DMS153 treated with DMSO at 0.1 percent for 48 hours (cell line): Measurements from ENCODE around the gene CCDC93.

Experiments used
- DNase-seq: peaks from one replicate; lab custom pipeline; 2025; ENCODE audit not compliant: unreplicated experiment; lab: John Stamatoyannopoulos, UW

Gene CCDC93

GRCh38 chr2:117921520-117921919 is 92.3 kb downstream of the CCDC93 start:
- DNase-seq, result no peak

GRCh38 chr2:117918608-117919007 is 95.3 kb downstream of the CCDC93 start:
- no peak for DNase-seq

DNA sequence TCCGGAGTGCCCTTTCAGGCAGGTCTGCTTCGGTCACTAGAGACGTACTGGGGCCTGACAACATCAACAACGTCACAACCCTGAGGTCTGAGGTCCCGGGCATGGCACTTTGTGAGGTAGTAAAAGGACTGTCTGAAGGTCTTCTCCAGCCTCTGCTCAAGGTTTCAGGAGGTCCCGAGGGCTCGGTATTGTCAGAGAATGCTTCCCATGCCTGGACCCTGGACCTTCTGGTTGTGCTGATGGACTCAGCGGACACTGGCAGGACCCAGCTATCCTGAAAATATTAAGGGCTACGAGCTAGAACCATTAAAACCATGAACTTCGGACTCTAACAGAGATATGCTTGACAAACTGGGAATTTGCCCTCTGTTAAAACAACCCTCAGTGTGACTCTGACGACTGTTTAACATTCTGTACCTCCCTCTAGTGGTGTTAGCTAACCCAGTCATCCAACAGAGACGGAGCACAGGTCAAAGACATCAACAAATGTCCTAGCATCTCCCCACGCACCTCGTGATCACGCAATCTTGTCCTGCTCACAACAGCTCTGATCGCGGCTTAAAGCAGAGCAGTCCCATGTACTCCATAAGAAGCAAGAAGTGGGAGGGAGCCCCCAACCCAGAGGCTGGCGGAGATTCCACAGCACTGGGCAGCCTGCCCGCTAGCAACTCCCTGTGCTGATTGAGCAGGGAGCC is 96.5 kb downstream of the CCDC93 start:
- no peak for DNase-seq

DNA sequence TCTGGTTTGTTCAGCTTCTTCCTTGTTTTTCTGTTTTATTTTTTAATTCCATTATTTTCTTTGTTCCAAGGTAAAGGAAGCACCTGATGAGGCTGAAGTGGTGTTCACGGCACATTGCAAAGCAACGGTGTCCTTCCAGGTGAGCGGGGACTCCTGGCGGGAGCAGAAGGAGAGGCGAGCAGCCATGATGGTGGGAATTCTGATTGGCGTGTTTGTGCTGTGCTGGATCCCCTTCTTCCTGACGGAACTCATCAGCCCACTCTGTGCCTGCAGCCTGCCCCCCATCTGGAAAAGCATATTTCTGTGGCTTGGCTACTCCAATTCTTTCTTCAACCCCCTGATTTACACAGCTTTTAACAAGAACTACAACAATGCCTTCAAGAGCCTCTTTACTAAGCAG is 110.9 kb downstream of the CCDC93 start:
- DNase-seq, result no peak

- DNase-seq, result no peak
Observed at GRCh38 chr2:117888897-117889296, 125.0 kb downstream of the CCDC93 start.

DNA sequence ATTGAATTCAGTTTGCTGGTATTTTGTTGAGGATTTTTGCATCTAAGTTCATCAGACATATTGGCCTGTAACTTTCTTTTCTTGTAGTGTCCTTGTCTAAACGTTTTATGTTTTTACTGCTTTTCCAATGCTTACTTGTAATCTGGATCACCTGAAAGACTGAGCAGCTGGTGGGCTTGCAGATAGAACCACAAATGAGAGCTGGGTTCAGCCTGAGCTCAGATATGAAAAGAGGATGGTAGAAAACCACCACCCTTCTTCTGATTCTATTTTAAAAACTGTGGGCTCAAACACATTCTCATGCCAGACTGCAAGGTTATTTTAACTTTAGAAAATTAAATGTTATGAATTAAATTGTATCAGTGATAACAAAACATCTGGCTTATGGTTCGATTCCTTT is 128.6 kb downstream of the CCDC93 start:
- no peak for DNase-seq

DNA sequence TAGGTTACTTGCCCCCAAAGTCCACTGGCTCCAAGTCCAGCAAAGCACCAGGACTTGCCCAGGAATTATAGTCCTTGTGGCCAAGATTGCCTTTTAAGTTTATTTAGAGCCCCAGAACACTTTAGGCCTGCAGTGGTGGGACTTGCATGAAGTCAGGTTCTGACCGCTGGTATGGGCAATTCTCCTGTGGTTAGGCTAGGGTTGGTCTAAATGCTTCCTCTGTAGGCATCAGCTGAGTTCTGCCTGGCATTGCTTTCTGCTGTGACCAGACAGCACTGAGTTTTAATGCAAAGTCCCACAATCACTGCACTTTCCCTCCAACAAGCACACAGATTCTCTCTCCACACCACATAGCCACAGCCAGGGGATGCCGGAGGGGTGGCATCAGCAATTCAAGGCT is 134.9 kb downstream of the CCDC93 start:
- DNase-seq, result no peak

- DNase-seq, result no peak
Observed at GRCh38 chr2:117875786-117876185, 138.1 kb downstream of the CCDC93 start.
